H9 (cell line): ENCODE results near the gene GNB1L. TPM values are rescaled to one million over a fixed set of nuclear protein-coding genes. Genes with fewer than 3 reads are reported as not detected.
A peak's percentile ranks its signal among the peaks of the same experiment; 100 is the strongest.

ENCODE experiments used
- DNase-seq: peaks from one replicate; pipeline ENCODE4 v3.0.0-alpha.2; 2017
- H2AFZ ChIP-seq: one replicate; pipeline ENCODE4 v1.6.1; 2013; ENCODE audit warnings: mild to moderate bottlenecking, low read length, control low read depth, moderate library complexity
- H2AK5ac ChIP-seq: 2 replicates; pipeline ENCODE4 v1.6.1; 2013; ENCODE audit warnings: low read length, control low read depth, mixed read lengths; ENCODE audit not compliant: insufficient read length
- H2BK120ac ChIP-seq: one replicate; pipeline ENCODE4 v1.6.1; 2013; ENCODE audit warnings: low read depth, mild to moderate bottlenecking, low read length, control low read depth, inconsistent platforms; ENCODE audit not compliant: poor library complexity, severe bottlenecking
- H2BK12ac ChIP-seq: 2 replicates; pipeline ENCODE4 v1.6.1; 2013; ENCODE audit warnings: low read length, control low read depth, mixed read lengths, low read depth; ENCODE audit not compliant: insufficient read length
- H2BK15ac ChIP-seq: 2 replicates; pipeline ENCODE4 v1.6.1; 2013; ENCODE audit warnings: low read depth, low read length, control low read depth
- H2BK20ac ChIP-seq: one replicate; pipeline ENCODE4 v1.6.1; 2013; ENCODE audit warnings: low read depth, mild to moderate bottlenecking, low read length, control low read depth, inconsistent platforms; ENCODE audit not compliant: poor library complexity, severe bottlenecking
- H2BK5ac ChIP-seq: 2 replicates; pipeline ENCODE4 v1.6.1; 2013; ENCODE audit warnings: low read length, control low read depth, mixed read lengths; ENCODE audit not compliant: insufficient read length
- H3K14ac ChIP-seq: 2 replicates; pipeline ENCODE4 v1.6.1; 2013; ENCODE audit warnings: low read length, control low read depth; ENCODE audit not compliant: insufficient read depth
- H3K18ac ChIP-seq: 2 replicates; pipeline ENCODE4 v1.6.1; 2013; ENCODE audit warnings: low read depth, mild to moderate bottlenecking, mixed read lengths, low read length, control low read depth; ENCODE audit not compliant: insufficient read length
- H3K23ac ChIP-seq: 2 replicates; pipeline ENCODE4 v1.6.1; 2013; ENCODE audit warnings: low read length, control low read depth, mixed read lengths, low read depth; ENCODE audit not compliant: insufficient read length
- H3K23me2 ChIP-seq: 2 replicates; pipeline ENCODE4 v1.6.1; 2013; ENCODE audit warnings: low read depth, mild to moderate bottlenecking, mixed read lengths, low read length, control low read depth; ENCODE audit not compliant: insufficient read length, poor library complexity, severe bottlenecking
- H3K27ac ChIP-seq: 2 replicates; pipeline ENCODE4 v1.5.1; 2013; ENCODE audit warnings: low read length, control low read depth, mixed read lengths, low read depth; ENCODE audit not compliant: insufficient read length
- H3K27me3 ChIP-seq: 2 replicates; pipeline ENCODE4 v1.6.1; 2013; ENCODE audit warnings: low read length, control low read depth, inconsistent platforms; ENCODE audit not compliant: insufficient read depth
- H3K4ac ChIP-seq: 2 replicates; pipeline ENCODE4 v1.6.1; 2013; ENCODE audit warnings: low read depth, mild to moderate bottlenecking, control low read depth, inconsistent platforms, low read length, moderate library complexity
- H3K4me1 ChIP-seq: 2 replicates; pipeline ENCODE4 v1.6.1; 2013; ENCODE audit warnings: low read length, control low read depth, inconsistent platforms; ENCODE audit not compliant: insufficient read depth
- H3K4me2 ChIP-seq: 2 replicates; pipeline ENCODE4 v1.6.1; 2013; ENCODE audit warnings: low read length, control low read depth, mixed read lengths; ENCODE audit not compliant: insufficient read length, insufficient read depth
- H3K56ac ChIP-seq: 2 replicates; pipeline ENCODE4 v1.6.1; 2013; ENCODE audit warnings: low read depth, mild to moderate bottlenecking, mixed read lengths, low read length, control low read depth; ENCODE audit not compliant: insufficient read length
- H3K79me1 ChIP-seq: 2 replicates; pipeline ENCODE4 v1.6.1; 2013; ENCODE audit warnings: low read depth, mild to moderate bottlenecking, moderate library complexity, low read length, control low read depth, inconsistent platforms; ENCODE audit not compliant: insufficient read depth, poor library complexity, severe bottlenecking
- H3K79me2 ChIP-seq: 2 replicates; pipeline ENCODE4 v1.6.1; 2013; ENCODE audit warnings: low read length, control low read depth, inconsistent platforms; ENCODE audit not compliant: insufficient read depth
- H3K9ac ChIP-seq: 2 replicates; pipeline ENCODE4 v1.6.1; 2013; ENCODE audit warnings: low read length, control low read depth, mixed read lengths; ENCODE audit not compliant: insufficient read length; ENCODE audit errors: extremely low read depth
- H3K9me3 ChIP-seq: one replicate; pipeline ENCODE4 v1.6.1; 2013; ENCODE audit warnings: low read depth, low read length, inconsistent platforms; ENCODE audit not compliant: control insufficient read depth
- H3T11ph ChIP-seq: one replicate; pipeline ENCODE4 v1.6.1; 2013; ENCODE audit warnings: mild to moderate bottlenecking, low read length, control low read depth, inconsistent platforms
- H4K20me1 ChIP-seq: one replicate; pipeline ENCODE4 v1.6.1; 2013; ENCODE audit not compliant: control insufficient read depth, insufficient read length, insufficient read depth
- H4K5ac ChIP-seq: 2 replicates; pipeline ENCODE4 v1.6.1; 2013; ENCODE audit warnings: low read depth, mild to moderate bottlenecking, mixed read lengths, low read length, control low read depth; ENCODE audit not compliant: insufficient read length
- H4K8ac ChIP-seq: replicated peaks from 2 replicates; pipeline ENCODE4 v1.6.1; 2013; ENCODE audit warnings: low read length, control low read depth, mixed read lengths, low read depth; ENCODE audit not compliant: insufficient read length
- H4K91ac ChIP-seq: 2 replicates; pipeline ENCODE4 v1.6.1; 2013; ENCODE audit warnings: low read depth, mild to moderate bottlenecking, moderate library complexity, mixed read lengths, low read length, control low read depth; ENCODE audit not compliant: insufficient read length
- H3K27ac Mint-ChIP-seq, 3 experiments: 2 replicates in 2 of 3; 3 replicates in 1 of 3; pipeline ENCODE4 v1.8.0; 2020 to 2021; ENCODE audit warnings: mixed read lengths in 3 of 3, mild to moderate bottlenecking in 1 of 3, moderate library complexity in 1 of 3
- H3K27me3 Mint-ChIP-seq: 2 replicates; pipeline ENCODE4 v1.8.0; 2021; ENCODE audit warnings: low read depth, mild to moderate bottlenecking, moderate library complexity, mixed read lengths
- H3K36me3 Mint-ChIP-seq, 3 experiments: 2 replicates in 2 of 3; 3 replicates in 1 of 3; pipeline ENCODE4 v1.8.0; 2020 to 2021; ENCODE audit warnings: low read depth in 3 of 3, mixed read lengths in 3 of 3; ENCODE audit not compliant: insufficient read depth in 1 of 3
- H3K4me1 Mint-ChIP-seq, 2 experiments: 2 replicates each; pipeline ENCODE4 v1.8.0; 2020; ENCODE audit warnings: mixed read lengths in 2 of 2
- H3K4me3 Mint-ChIP-seq, 2 experiments: 2 replicates in 1 of 2; 3 replicates in 1 of 2; pipeline ENCODE4 v1.8.0; 2020 to 2021; ENCODE audit warnings: mild to moderate bottlenecking in 2 of 2, mixed read lengths in 2 of 2, moderate library complexity in 1 of 2
- H3K9me3 Mint-ChIP-seq, 2 experiments: 2 replicates in 1 of 2; 3 replicates in 1 of 2; pipeline ENCODE4 v1.8.0; 2020; ENCODE audit warnings: mild to moderate bottlenecking in 2 of 2, mixed read lengths in 2 of 2, moderate library complexity in 1 of 2
- CTCF ChIP-seq: fragments of 200-600 bp; sonication (generic); conservative IDR thresholded peaks from 3 replicates; pipeline ENCODE4 v1.8.0; 2021; ENCODE audit warnings: antibody characterized with exemption, mild to moderate bottlenecking
- whole genome bisulfite sequencing: extraction: QIAGEN DNeasy Blood & Tissue Kit; methylation state at CpG from one replicate; pipeline ENCODE4 v1.1.7; 2013; ENCODE audit warnings: missing lambda C conversion rate, low lambda C conversion rate, mixed read lengths; ENCODE audit not compliant: insufficient read length; ENCODE audit errors: extremely low coverage; 5-methylcytosine and 5-hydroxymethylcytosine counted together
- total RNA-seq: library from RNA; stranded (reverse); gene quantifications from 2 replicates; pipeline ENCODE4 v1.2.1, GENCODE V29; 2021

GNB1L gene
- total RNA-seq, 1 experiment from 2014 or later: 22.4 TPM

DNA sequence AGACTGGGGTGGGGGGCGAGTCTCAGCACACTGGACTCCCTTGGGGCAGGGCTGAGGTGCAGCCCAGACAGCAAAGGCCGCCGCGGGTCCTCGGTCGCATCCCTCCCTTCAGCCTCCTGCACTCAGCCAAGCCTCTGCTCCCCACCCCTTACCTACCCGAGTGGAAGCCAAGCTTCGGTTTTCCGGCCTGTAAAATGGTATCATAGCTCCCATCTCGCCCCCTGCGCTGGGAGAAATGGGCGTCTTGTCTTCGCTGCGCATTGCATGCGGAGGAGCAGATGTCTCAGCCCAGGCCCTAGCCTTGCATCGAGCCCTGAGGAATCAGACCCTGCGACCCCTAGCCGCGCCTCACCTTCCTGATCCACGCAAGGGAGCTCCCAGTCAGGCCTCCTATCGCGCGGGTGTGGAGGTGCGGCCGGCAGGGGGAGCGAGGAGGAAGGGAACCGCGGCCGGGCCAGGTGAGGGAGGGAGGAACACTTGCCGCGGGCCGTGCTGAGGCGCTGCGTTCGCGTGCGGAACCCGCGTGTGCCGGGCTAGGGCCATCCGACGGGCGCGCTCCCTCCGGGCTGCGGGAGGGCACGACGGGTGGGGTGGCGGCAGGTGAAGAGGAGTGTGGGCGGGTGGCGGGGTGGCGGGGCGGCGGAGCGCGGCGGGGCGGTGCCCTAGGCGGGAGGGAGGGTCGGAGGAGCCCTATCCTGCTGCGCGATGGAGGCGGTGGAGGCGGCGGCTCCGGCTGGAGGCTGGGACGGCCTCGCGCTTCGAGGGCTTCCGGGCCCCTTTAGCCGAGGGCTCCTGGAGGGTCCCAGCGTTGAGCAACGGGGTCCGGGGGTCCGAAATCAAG is 98.2 kb downstream of the GNB1L start:
- Histone ChIP-seq H2BK15ac (no peak overlapping the region), H3K23ac (no peak overlapping the region), H3K9me3 (no peaks in the 10 kb centered on the region), H3K18ac (no peak overlapping the region), H3K23me2 (no peaks in the 10 kb centered on the region), H4K5ac (no peak overlapping the region), H3K4ac (no peak overlapping the region), H2BK20ac (no peak overlapping the region), H2AFZ (no peak overlapping the region), H3K14ac (no peak overlapping the region), H3K4me2 (no peak overlapping the region), H3K27me3 (peaks cover 72% of the 10 kb centered on the region), H3T11ph (no peak overlapping the region), H3K9ac (no peak overlapping the region), H2BK120ac (no peak overlapping the region), H3K27ac (no peak overlapping the region), H3K79me1 (no peaks in the 10 kb centered on the region), H2BK5ac (no peak overlapping the region), H4K8ac (no peak overlapping the region), H4K91ac (no peak overlapping the region), H3K4me1 (no peaks in the 10 kb centered on the region), H4K20me1 (peaks cover 3% of the 10 kb centered on the region), H3K79me2 (no peaks in the 10 kb centered on the region), H2BK12ac (no peak overlapping the region), H2AK5ac (no peak overlapping the region), H3K56ac (no peak overlapping the region)
- peaks cover 6 to 10% of the 10 kb centered on the region in 2 experiments; a peak in 4 of 5 replicates for H3K9me3 Mint-ChIP-seq
- TF ChIP-seq CTCF: peak; percentile 61
- H3K4me3 Mint-ChIP-seq: peak overlapping the region; percentile 25 to 51
- peaks cover 20 to 30% of the 10 kb centered on the region in 2 experiments for H3K4me1 Mint-ChIP-seq
- DNase-seq: peak; percentile 62
- H3K27ac Mint-ChIP-seq: no peak overlapping the region
- peaks cover 0 to under 1% (median 0%) of the 10 kb centered on the region in 3 experiments; a peak in 2 of 7 replicates for H3K36me3 Mint-ChIP-seq
- H3K27me3 Mint-ChIP-seq: peaks cover 89% of the 10 kb centered on the region
- WGBS: no CpG with 5 or more reads among the region's 76 CpGs
